Measurements from ENCODE around the gene FAT1.

The FAT1 gene

DNA sequence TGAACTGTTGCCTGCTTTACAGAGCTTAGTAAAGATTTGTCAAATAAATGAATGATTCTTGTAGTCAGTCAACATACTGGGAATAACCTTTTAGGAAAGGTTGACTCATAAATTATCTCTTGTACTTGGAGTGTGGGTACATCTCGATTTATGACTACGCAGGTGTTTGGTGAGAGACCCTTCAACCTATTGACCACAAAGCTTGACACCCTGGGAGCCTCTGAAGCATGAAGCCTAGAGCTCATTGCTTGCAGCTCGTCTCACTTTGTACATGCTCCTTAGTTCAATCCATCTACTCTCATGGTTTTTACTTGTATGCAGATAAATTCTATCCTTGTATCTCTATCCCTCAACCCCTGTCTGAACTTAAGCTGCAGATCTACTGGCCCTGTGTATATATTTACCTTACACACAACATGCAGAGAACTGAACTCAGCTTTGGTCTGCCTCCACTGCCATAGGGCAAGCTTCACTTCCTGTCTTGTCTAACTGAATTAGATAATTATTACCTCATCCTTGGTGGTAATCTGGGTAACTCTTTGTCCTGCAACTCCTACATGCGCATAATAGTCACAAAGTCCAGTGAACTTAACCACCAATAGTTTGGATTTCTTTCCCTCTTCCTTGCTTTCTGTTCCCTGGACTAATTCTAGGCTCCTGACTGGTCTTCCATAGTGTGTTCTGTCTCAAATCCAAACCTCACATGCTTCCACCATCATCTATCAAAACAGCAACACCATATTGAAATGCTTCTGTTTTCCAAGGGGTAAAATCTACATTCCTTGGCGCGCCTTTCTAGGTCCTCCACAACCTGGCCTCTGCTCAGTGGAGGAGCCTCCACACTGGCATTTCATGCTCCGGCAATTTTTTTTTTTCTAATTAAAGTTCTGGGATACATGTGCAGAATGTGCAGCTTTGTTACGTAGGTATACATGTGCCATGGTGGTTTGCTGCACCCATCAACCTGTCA, 32.2 kb upstream of the FAT1 start:
- no peak for DNase-seq (ENCODE audit: low spot score)

- no peak for DNase-seq (ENCODE audit: low spot score)
These were observed 31.3 kb upstream of the FAT1 start for GRCh38 chr4:186754976-186755375.

- no peak for DNase-seq (ENCODE audit: low spot score)
These were observed 28.7 kb upstream of the FAT1 start for GRCh38 chr4:186752325-186752724.

DNA sequence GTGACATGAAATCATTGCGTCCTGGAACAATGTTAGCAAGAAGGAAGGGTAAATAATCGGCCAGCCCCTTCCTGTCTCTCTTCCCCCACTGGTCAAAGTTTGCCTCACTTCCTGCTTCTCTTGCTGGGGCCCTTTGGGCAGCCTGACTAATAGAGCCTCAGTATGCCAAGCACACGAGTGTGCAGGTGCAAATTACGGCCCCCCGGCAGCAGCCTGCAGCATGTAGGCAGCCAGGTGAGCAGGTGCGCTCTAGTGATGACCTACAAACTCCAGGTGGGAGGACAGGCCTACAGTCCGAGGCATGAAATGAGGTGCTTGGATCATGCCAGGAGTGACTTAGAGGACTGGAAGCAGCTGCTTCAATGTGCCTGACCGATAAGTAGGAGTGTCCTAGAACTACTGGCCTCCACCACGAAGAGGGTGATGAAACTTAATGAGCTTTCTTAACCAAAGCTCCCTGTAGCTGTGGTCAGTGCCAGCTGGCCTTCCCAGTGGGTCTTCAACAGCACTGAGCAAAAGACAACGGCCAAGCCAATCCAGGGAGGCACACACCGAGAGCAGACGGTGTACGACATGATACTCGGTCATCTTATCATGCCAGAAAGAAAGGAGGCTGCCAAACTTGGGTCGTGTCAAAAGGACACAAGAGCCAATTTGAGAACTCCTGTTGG, 26.1 kb upstream of the FAT1 start:
- DNase-seq (ENCODE audit: low spot score): no peak

DNA sequence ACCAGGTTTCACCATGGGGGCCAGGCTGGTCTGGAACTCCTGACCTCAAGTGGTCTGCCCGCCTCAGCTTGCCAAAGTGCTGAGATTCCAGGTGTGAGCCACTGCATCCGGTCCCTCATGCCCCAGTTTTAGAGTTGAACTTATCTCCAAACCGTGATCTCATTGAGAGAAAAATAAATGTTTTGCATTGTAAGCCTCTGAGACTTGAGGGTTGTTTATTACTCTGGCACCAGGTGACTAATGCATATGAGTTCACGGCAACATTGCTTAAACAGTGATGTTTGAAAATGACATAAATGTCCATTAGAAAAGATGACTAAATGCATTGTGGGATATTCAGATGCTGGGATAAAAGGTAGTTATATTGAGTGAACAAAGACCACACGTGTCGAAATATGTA, 22.9 kb upstream of the FAT1 start:
- no peak for DNase-seq (ENCODE audit: low spot score)

GRCh38 chr4:186743261-186743660, 19.6 kb upstream of the FAT1 start:
- DNase-seq (ENCODE audit: low spot score): no peak

DNA sequence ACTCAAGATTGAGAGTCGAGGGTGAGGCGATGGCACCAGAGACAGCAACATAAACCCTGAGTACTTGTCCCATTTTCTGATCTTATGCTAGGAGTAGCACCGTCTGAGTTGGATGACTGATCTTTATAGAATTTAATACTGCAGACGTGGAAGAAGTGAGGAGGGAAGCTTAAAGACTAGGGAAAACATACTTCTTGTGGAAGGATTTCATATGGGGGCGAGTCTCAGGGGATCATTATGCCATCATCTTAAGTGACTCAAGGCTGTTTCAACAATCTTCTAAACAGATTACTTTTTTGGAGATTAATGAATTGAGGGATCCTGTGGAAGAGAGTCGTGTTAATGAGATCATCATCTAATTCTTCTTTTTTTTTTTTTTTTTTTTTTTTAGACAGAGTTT, 17.2 kb upstream of the FAT1 start:
- no peak for DNase-seq (ENCODE audit: low spot score)

- DNase-seq (ENCODE audit: low spot score): no peak
These were observed 16.3 kb upstream of the FAT1 start for GRCh38 chr4:186739802-186740434.

DNA sequence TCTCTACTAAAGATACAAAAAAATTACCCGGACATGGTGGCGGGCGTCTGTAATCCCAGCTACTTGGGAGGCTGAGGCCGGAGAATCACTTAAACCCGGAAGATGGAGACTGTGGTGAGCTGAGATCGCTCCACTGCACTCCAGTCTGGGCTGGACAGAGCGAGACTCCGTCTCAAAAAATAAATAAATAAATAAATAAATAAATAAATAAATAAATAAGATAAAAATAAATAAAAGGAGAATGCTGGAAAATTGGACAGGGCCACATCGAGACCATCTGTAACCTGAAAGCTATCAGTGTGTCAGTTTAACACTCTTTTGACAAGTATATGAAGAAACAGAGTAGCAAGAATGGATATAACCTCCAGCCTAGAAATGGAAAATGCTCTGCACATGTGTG, 15.7 kb upstream of the FAT1 start:
- DNase-seq (ENCODE audit: low spot score): no peak

DNA sequence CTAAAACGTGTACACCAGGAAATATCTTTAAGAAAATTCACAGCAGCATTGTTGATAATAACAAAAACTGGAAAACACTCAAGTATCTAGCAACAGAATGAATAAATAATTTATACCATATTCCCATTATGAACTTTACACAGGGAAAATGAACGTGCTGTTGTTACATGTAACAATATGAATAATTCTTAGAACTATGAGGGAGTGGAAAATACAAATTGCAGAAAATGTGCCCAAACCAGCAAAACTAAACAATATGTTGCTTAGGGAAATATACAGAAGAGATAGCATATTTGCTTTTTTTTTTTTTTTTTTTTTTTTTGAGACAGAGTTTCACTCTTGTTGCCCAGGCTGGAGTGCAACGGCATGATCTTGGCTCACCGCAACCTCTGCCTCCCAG, 14.8 kb upstream of the FAT1 start:
- DNase-seq (ENCODE audit: low spot score): no peak

DNA sequence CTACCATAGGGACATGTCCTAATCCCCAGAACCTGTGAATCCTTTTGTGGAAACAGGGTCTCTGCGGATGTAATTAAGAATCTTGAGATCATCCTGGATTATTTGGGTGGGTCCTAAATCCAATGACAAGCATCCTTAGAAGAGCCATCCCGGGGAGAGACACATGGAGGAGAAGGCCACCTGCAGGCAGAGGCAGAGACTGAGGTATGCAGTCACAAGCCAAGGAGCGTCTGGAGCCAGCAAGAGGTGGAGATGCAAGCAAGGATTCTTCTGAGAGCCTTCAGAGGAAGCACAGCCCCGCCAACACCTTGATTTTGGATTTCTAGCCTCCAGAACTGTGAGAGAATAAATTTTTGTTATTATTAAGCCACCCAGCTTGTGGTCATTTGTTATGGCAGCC, 13.8 kb upstream of the FAT1 start:
- no peak for DNase-seq (ENCODE audit: low spot score)

DNA sequence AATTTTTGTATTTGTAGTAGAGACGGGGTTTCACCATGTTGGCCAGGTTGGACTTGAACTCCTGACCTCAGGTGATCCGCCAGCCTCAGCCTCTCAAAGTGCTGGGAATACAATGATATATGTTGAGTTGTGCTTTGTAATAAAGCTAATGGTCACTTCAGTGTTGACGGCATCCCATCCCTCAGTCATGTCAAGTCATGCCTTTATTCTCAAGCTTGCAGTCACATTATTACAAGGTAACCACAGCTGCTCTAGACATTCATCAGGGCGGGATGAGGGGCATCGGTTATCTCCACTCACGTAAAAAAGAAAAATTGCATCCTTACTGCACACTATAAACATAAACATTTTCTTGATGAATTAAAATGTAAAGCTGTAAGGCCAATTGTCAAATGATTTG, 12.8 kb upstream of the FAT1 start:
- DNase-seq (ENCODE audit: low spot score): no peak

- DNase-seq (ENCODE audit: low spot score): no peak
These were observed 10.6 kb upstream of the FAT1 start for GRCh38 chr4:186734251-186734650.

- DNase-seq (ENCODE audit: low spot score): no peak
These were observed 10.1 kb upstream of the FAT1 start for GRCh38 chr4:186733778-186734177.

GRCh38 chr4:186730621-186731020, 7.0 kb upstream of the FAT1 start:
- no peak for DNase-seq (ENCODE audit: low spot score)

DNA sequence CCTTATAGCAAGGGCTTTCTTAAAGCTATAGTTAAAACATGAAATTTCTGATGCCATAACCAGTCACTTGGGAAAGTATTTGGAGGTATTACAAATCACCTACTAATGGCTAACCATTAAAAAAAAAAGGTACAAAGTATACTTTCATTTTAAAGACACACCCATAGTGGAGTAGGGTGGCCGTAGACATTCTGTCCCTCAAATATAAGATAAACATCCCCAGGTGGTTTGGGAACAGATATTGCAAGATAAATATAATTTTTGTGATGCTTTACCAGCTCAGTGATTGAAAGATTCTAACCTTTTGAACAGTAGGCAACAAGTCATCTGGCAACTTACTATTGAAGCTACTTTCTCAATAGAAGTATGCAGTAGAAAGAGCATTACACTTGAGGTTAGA, 6.2 kb upstream of the FAT1 start:
- DNase-seq (ENCODE audit: low spot score): no peak

GRCh38 chr4:186728631-186729271, 5.1 kb upstream of the FAT1 start:
- no peak for DNase-seq (ENCODE audit: low spot score)

- peak; percentile 27 for DNase-seq (ENCODE audit: low spot score)
These were observed 4.4 kb upstream of the FAT1 start for GRCh38 chr4:186727977-186728519.

- no peak for DNase-seq (ENCODE audit: low spot score)
These were observed 3.7 kb upstream of the FAT1 start for GRCh38 chr4:186727169-186727976.

- peak; percentile 88 for DNase-seq (ENCODE audit: low spot score)
These were observed 2.9 kb upstream of the FAT1 start for GRCh38 chr4:186726426-186727168.
